H1 (cell line): Measurements from ENCODE around the gene KCNA5. TPM values are rescaled to one million over a fixed set of nuclear protein-coding genes. Genes with fewer than 3 reads are reported as not detected.

Experiments
- CTCF ChIA-PET: fragments of 300-600 bp; sonication (Branson Sonifier 250); formaldehyde crosslinking; loops from one replicate; lab custom pipeline; 2021; ENCODE audit not compliant: partially characterized antibody; lab: Charles Lee
- POLR2A ChIA-PET: fragments of 300-600 bp; sonication (Branson Sonifier 250); formaldehyde crosslinking; loops from one replicate; lab custom pipeline; 2021; ENCODE audit warnings: inconsistent platforms; ENCODE audit not compliant: partially characterized antibody; lab: Charles Lee
- DNase-seq, 2 experiments: peaks; one replicate each; pipeline versions ENCODE4 v3.0.0 to v3.0.0-alpha.2; 2010 to 2022; ENCODE audit warnings: low spot score in 2 of 2, low read depth in 1 of 2, mixed read lengths in 1 of 2
- FAIRE-seq: peaks from 2 replicates; lab custom pipeline; 2011; peaks lifted over from hg19 to GRCh38; lab: Jason Lieb, UNC
- H2AFZ ChIP-seq: 2 replicates; pipeline ENCODE4 v1.8.1; 2012; ENCODE audit warnings: low read length, inconsistent platforms
- H2AK5ac ChIP-seq: 2 replicates; pipeline ENCODE4 v1.6.1; 2013; ENCODE audit warnings: low read depth, low read length
- H2BK120ac ChIP-seq: replicated peaks from 2 replicates; pipeline ENCODE3; 2013; ENCODE audit warnings: low read depth, low read length, inconsistent platforms
- H2BK12ac ChIP-seq: 2 replicates; pipeline ENCODE4 v1.6.1; 2013; ENCODE audit warnings: low read depth, low read length
- H2BK15ac ChIP-seq: 2 replicates; pipeline ENCODE4 v1.6.1; 2013; ENCODE audit warnings: low read length
- H2BK20ac ChIP-seq: 2 replicates; pipeline ENCODE4 v1.6.1; 2013; ENCODE audit warnings: low read length
- H2BK5ac ChIP-seq: 2 replicates; pipeline ENCODE4 v1.6.1; 2013; ENCODE audit warnings: low read depth, low read length
- H3K14ac ChIP-seq: 2 replicates; pipeline ENCODE4 v1.6.1; 2013; ENCODE audit warnings: inconsistent platforms; ENCODE audit not compliant: insufficient read length
- H3K18ac ChIP-seq: 2 replicates; pipeline ENCODE4 v1.6.1; 2013; ENCODE audit warnings: low read length; ENCODE audit errors: extremely low read depth
- H3K23ac ChIP-seq: 2 replicates; pipeline ENCODE4 v1.6.1; 2013; ENCODE audit warnings: inconsistent platforms; ENCODE audit not compliant: insufficient read length
- H3K23me2 ChIP-seq: 2 replicates; pipeline ENCODE4 v1.6.1; 2013; ENCODE audit warnings: low read depth, low read length
- H3K27ac ChIP-seq: 2 replicates; pipeline ENCODE4 v1.6.1; 2011; ENCODE audit warnings: low read depth, low read length, inconsistent platforms
- H3K27me3 ChIP-seq, 4 experiments: replicated peaks in 1 of 4; 1 replicate in 1 of 4; 2 replicates in 3 of 4; pipeline versions ENCODE4 v1.6.1 to v1.8.1; 2011 to 2013; ENCODE audit warnings: low read length in 3 of 4, mild to moderate bottlenecking in 3 of 4, inconsistent platforms in 2 of 4, mixed read lengths in 2 of 4, moderate library complexity in 1 of 4; ENCODE audit not compliant: control insufficient read depth in 3 of 4, insufficient read depth in 3 of 4; ENCODE audit errors: extremely low read depth in 1 of 4
- H3K36me3 ChIP-seq, 4 experiments: 2 replicates each; pipeline versions ENCODE4 v1.6.1 to v1.8.1; 2011 to 2013; ENCODE audit warnings: mild to moderate bottlenecking in 4 of 4, low read length in 3 of 4, moderate library complexity in 2 of 4, control low read depth in 1 of 4, inconsistent platforms in 1 of 4; ENCODE audit not compliant: insufficient read depth in 4 of 4, control insufficient read depth in 2 of 4
- H3K4ac ChIP-seq: replicated peaks from 2 replicates; pipeline ENCODE3; 2013; ENCODE audit warnings: low read length, low read depth, mixed read lengths, inconsistent platforms; ENCODE audit not compliant: insufficient read length
- H3K4me1 ChIP-seq, 4 experiments: replicated peaks in 1 of 4; 1 replicate in 1 of 4; 2 replicates in 3 of 4; pipeline versions ENCODE4 v1.6.1 to v1.8.1; 2011 to 2013; ENCODE audit warnings: low read length in 3 of 4, inconsistent platforms in 2 of 4, mixed read lengths in 1 of 4; ENCODE audit not compliant: insufficient read depth in 4 of 4, control insufficient read depth in 3 of 4
- H3K4me2 ChIP-seq, 2 experiments: 2 replicates each; pipeline versions ENCODE4 v1.6.1 to v1.8.1; 2011 to 2013; ENCODE audit warnings: low read depth in 2 of 2, low read length in 2 of 2, control low read depth in 1 of 2, inconsistent platforms in 1 of 2, mild to moderate bottlenecking in 1 of 2; ENCODE audit not compliant: insufficient read depth in 1 of 2
- H3K4me3 ChIP-seq, 4 experiments: fragments of 200-600, 300-600 bp in 1 of 4; sonication (generic), shearing (Covaris generic), sonication (Bioruptor Twin) in 1 of 4; 2 replicates each; pipeline versions ENCODE4 v1.5.1 to v1.8.1; 2011 to 2016; ENCODE audit warnings: low read length in 4 of 4, low read depth in 3 of 4, control low read depth in 2 of 4, inconsistent platforms in 2 of 4, mild to moderate bottlenecking in 2 of 4, mixed read lengths in 1 of 4, moderate library complexity in 1 of 4; ENCODE audit not compliant: insufficient read depth in 2 of 4; ENCODE audit errors: extremely low read depth in 1 of 4
- H3K56ac ChIP-seq: replicated peaks from 2 replicates; pipeline ENCODE3; 2013; ENCODE audit warnings: low read depth, mild to moderate bottlenecking, mixed read lengths, low read length, inconsistent platforms; ENCODE audit not compliant: insufficient read length
- H3K79me1 ChIP-seq: 2 replicates; pipeline ENCODE4 v1.6.1; 2013; ENCODE audit warnings: low read depth, low read length, control low read depth
- H3K79me2 ChIP-seq, 2 experiments: 2 replicates each; pipeline versions ENCODE4 v1.6.1 to v1.8.1; 2012 to 2013; ENCODE audit warnings: low read length in 2 of 2, mild to moderate bottlenecking in 2 of 2, inconsistent platforms in 1 of 2; ENCODE audit not compliant: insufficient read depth in 2 of 2, control insufficient read depth in 1 of 2
- H3K9ac ChIP-seq, 4 experiments: replicated peaks in 1 of 4; 1 replicate in 1 of 4; 2 replicates in 3 of 4; pipeline versions ENCODE4 v1.6.1 to v1.8.1; 2011 to 2013; ENCODE audit warnings: low read depth in 3 of 4, low read length in 3 of 4, control low read depth in 2 of 4, mild to moderate bottlenecking in 2 of 4, moderate library complexity in 2 of 4, inconsistent platforms in 1 of 4; ENCODE audit errors: extremely low read depth in 1 of 4
- H3K9me3 ChIP-seq, 2 experiments: 2 replicates each; pipeline versions ENCODE4 v1.6.1 to v1.8.1; 2012 to 2013; ENCODE audit warnings: mild to moderate bottlenecking in 2 of 2, moderate library complexity in 2 of 2, control low read depth in 1 of 2, inconsistent platforms in 1 of 2, low read depth in 1 of 2, low read length in 1 of 2, mixed read lengths in 1 of 2; ENCODE audit not compliant: insufficient read depth in 2 of 2
- H4K20me1 ChIP-seq, 2 experiments: replicated peaks in 1 of 2; 2 replicates each; pipeline versions ENCODE3 to v1.8.1; 2011 to 2013; ENCODE audit warnings: inconsistent platforms in 2 of 2, low read length in 2 of 2, mild to moderate bottlenecking in 1 of 2; ENCODE audit not compliant: insufficient read depth in 2 of 2, control insufficient read depth in 1 of 2
- H4K5ac ChIP-seq: 2 replicates; pipeline ENCODE4 v1.6.1; 2013; ENCODE audit warnings: low read length, low read depth, mixed read lengths, inconsistent platforms; ENCODE audit not compliant: insufficient read length
- H4K8ac ChIP-seq: 2 replicates; pipeline ENCODE4 v1.8.0; 2013; ENCODE audit warnings: mild to moderate bottlenecking, moderate library complexity, low read length, inconsistent platforms; ENCODE audit not compliant: insufficient read depth; ENCODE audit errors: extremely low read depth
- H4K91ac ChIP-seq: replicated peaks from 2 replicates; pipeline ENCODE3; 2013; ENCODE audit warnings: low read length, mixed read lengths, inconsistent platforms; ENCODE audit not compliant: insufficient read length
- CEBPB ChIP-seq: IDR thresholded peaks from 2 replicates; pipeline ENCODE4 v1.6.1; 2012; ENCODE audit warnings: low read depth, low read length
- POLR2AphosphoS5 ChIP-seq: IDR thresholded peaks from 2 replicates; pipeline ENCODE4 v1.6.1; 2011; ENCODE audit warnings: low read depth, low read length
- SIRT6 ChIP-seq: IDR thresholded peaks from one replicate; pipeline ENCODE4 v1.7.1; 2012; ENCODE audit warnings: low read length, inconsistent platforms
- USF2 ChIP-seq: IDR thresholded peaks from 2 replicates; pipeline ENCODE4 v1.6.1; 2011; ENCODE audit warnings: low read length, improper control_type of control experiment
- WGBS, 2 experiments: shearing (Covaris generic) in 1 of 2; methylation state at CpG; one replicate each; pipeline versions ENCODE4 v1.1.6 to v1.1.7; 2013 to 2015; ENCODE audit warnings: low lambda C conversion rate in 2 of 2, mixed read lengths in 2 of 2, inconsistent platforms in 1 of 2, low coverage in 1 of 2, missing lambda C conversion rate in 1 of 2; ENCODE audit not compliant: insufficient replicate concordance in 2 of 2, insufficient coverage in 1 of 2, insufficient read length in 1 of 2; ENCODE audit errors: extremely low coverage in 1 of 2, missing lambda C conversion rate in 1 of 2; 5-methylcytosine and 5-hydroxymethylcytosine counted together
- polyA plus RNA-seq, 7 experiments: library from polyadenylated mRNA; depleted of rRNA in 3 of 7; stranded (reverse) in 5 of 7; unstranded in 2 of 7; fragments of >200 nt in 5 of 7; fragments of 200-250 nt in 2 of 7; gene quantifications; 1 replicate in 5 of 7; 2 replicates in 1 of 7; 4 replicates in 1 of 7; pipeline versions ENCODE4 v1.2.1 to v1.2.3, GENCODE V29; 2011 to 2013; ENCODE audit warnings: missing spikeins in 2 of 7, mixed read lengths in 2 of 7
- total RNA-seq: library from RNA; stranded (reverse); fragmentation: NEBNext Ultra II Directional; extraction: Animal tissue kit (Norgen Biotek cat#: 25700); gene quantifications from 2 replicates; pipeline ENCODE4 v1.2.1, GENCODE V29; 2021

KCNA5 gene
- total and polyA plus RNA-seq, 2 of the 8 experiments (the other 6 are each of a cell fraction or from before 2014, with no cell fraction given): 0.20 to 0.29 TPM

GRCh38 chr12:5051334-5051733, 7.7 kb downstream of the KCNA5 start:
- H3K18ac ChIP-seq: no peak overlapping the region
- no peak overlapping the region for H3K4me2 ChIP-seq
- ChIA-PET POLR2A (no interaction called here), CTCF (interaction anchor here (1.0 kb wide), 1 partner anchor 33 kb away, joined by 3 read pairs; no protein-coding TSS in a partner anchor)
- no peaks in the 10 kb centered on the region for H4K20me1 ChIP-seq
- no peaks in the 10 kb centered on the region for H3K36me3 ChIP-seq
- FAIRE-seq: no peak
- H3K9ac ChIP-seq: no peak overlapping the region
- H3K79me1 ChIP-seq: no peaks in the 10 kb centered on the region
- H2AFZ ChIP-seq: no peak overlapping the region
- DNase-seq: no peak
- H3K23ac ChIP-seq: no peak overlapping the region
- H2BK5ac ChIP-seq: no peak overlapping the region
- H4K8ac ChIP-seq: no peak overlapping the region
- H3K9me3 ChIP-seq: no peaks in the 10 kb centered on the region
- no peak overlapping the region for H4K5ac ChIP-seq
- H3K4me3 ChIP-seq: no peak overlapping the region
- TF ChIP-seq USF2 (no peak), POLR2AphosphoS5 (no peak), SIRT6 (no peak), CEBPB (no peak)
- peaks cover 0 to 6% (median 3%) of the 10 kb centered on the region in 4 experiments; a peak in 4 of 7 replicates for H3K27me3 ChIP-seq
- H2AK5ac ChIP-seq: no peak overlapping the region
- H3K14ac ChIP-seq: no peak overlapping the region
- 88% methylated on average over 2 of the region's 2 CpGs; no CpG with 5 or more reads in 1 of the 2 experiments for WGBS, 2 experiments
- no peak overlapping the region for H3K27ac ChIP-seq
- no peaks in the 10 kb centered on the region for H3K79me2 ChIP-seq
- H3K23me2 ChIP-seq: no peaks in the 10 kb centered on the region
- H3K56ac ChIP-seq: no peak overlapping the region
- H2BK120ac ChIP-seq: no peak overlapping the region
- no peak overlapping the region for H2BK20ac ChIP-seq
- no peak overlapping the region for H3K4ac ChIP-seq
- no peak overlapping the region for H2BK12ac ChIP-seq
- H4K91ac ChIP-seq: no peak overlapping the region
- peaks cover 0 to 8% (median 3%) of the 10 kb centered on the region in 4 experiments; a peak in 5 of 7 replicates for H3K4me1 ChIP-seq
- no peak overlapping the region for H2BK15ac ChIP-seq
